ENCODE results near the gene SEC61A1. TPM values are rescaled to one million over a fixed set of nuclear protein-coding genes. Genes with fewer than 3 reads are reported as not detected.

Gene SEC61A1
- polyA plus RNA-seq, 3 donors = 62.8 to 136 (median 114) TPM

GRCh38 chr3:128070898-128071591 is 18.8 kb downstream of the SEC61A1 start:
- Mint-ChIP-seq H3K36me3 (peaks cover 52 to 68% of the 10 kb centered on the region in 2 donors), H3K27ac (peak overlapping the region in 2 of 7 donors; percentile 18 to 70), H3K4me1 (peaks cover 24% of the 10 kb centered on the region), H3K4me3 (no peak overlapping the region), H3K27me3 (ENCODE audit: low read depth in 3 of 3) (peaks cover 0 to under 1% (median 0%) of the 10 kb centered on the region in 3 donors), H3K9me3 (no peaks in the 10 kb centered on the region)
- Histone ChIP-seq H3K4me2 (replicated peaks; ENCODE audit: extremely low read depth, low read length, poor library complexity, severe bottlenecking) (no peak overlapping the region), H3K4me3 (replicated peaks in 1 of 3; ENCODE audit: low read depth in 2 of 3, low read length in 3 of 3) (no peak overlapping the region), H3K36me3 (replicated peaks in 1 of 2; ENCODE audit: control insufficient read depth in 1 of 2, insufficient read depth in 2 of 2, low read length in 2 of 2) (peaks cover 67 to 70% of the 10 kb centered on the region in 2 donors), H3K27ac (ENCODE audit: low read depth in 1 of 2, low read length in 2 of 2) (peak overlapping the region in 1 of 2 donors; percentile 35), H3K27me3 (ENCODE audit: control insufficient read depth in 2 of 2, insufficient read depth in 2 of 2, low read length in 2 of 2) (no peaks in the 10 kb centered on the region), H3K9ac (ENCODE audit: insufficient read depth, low read length, poor library complexity, severe bottlenecking) (no peak overlapping the region), H3K79me2 (ENCODE audit: insufficient read depth, low read length) (peaks cover 23% of the 10 kb centered on the region), H3K4me1 (ENCODE audit: control insufficient read depth in 1 of 2, insufficient read depth in 2 of 2, low read length in 2 of 2) (peaks cover 15 to 31% of the 10 kb centered on the region in 2 donors), H2AFZ (ENCODE audit: insufficient read depth, low read depth, low read length, poor library complexity, severe bottlenecking) (no peak overlapping the region), H4K20me1 (ENCODE audit: insufficient read depth, low read length) (peaks cover 75% of the 10 kb centered on the region), H3K9me3 (replicated peaks in 1 of 2; ENCODE audit: control insufficient read depth in 1 of 2, insufficient read depth in 1 of 2, low read length in 2 of 2) (no peaks in the 10 kb centered on the region)
- intact Hi-C loops (cut with micrococcal nuclease) = loop anchor here in 1 of 2 donors (10.0 kb wide), 4 partner anchors 396 to 544 kb away; partner anchors contain the start of gene ABTB1
- no peak for TF ChIP-seq CTCF (IDR thresholded peaks at IDR 0.05)
- DNase-seq = no peak
- WGBS (ENCODE audit: insufficient coverage) = 97% methylated on average over 10 of the region's 13 CpGs

GRCh38 chr3:128071771-128072453 is 19.7 kb downstream of the SEC61A1 start:
- Histone ChIP-seq H3K27ac (ENCODE audit: low read depth in 1 of 2, low read length in 2 of 2) (peak overlapping the region in 1 of 2 donors; percentile 35), H2AFZ (ENCODE audit: insufficient read depth, low read depth, low read length, poor library complexity, severe bottlenecking) (no peak overlapping the region), H4K20me1 (ENCODE audit: insufficient read depth, low read length) (peaks cover 67% of the 10 kb centered on the region), H3K4me2 (replicated peaks; ENCODE audit: extremely low read depth, low read length, poor library complexity, severe bottlenecking) (no peak overlapping the region), H3K36me3 (replicated peaks in 1 of 2; ENCODE audit: control insufficient read depth in 1 of 2, insufficient read depth in 2 of 2, low read length in 2 of 2) (peaks cover 59 to 61% of the 10 kb centered on the region in 2 donors), H3K9ac (ENCODE audit: insufficient read depth, low read length, poor library complexity, severe bottlenecking) (no peak overlapping the region), H3K4me1 (ENCODE audit: control insufficient read depth in 1 of 2, insufficient read depth in 2 of 2, low read length in 2 of 2) (peaks cover 22 to 40% of the 10 kb centered on the region in 2 donors), H3K9me3 (replicated peaks in 1 of 2; ENCODE audit: control insufficient read depth in 1 of 2, insufficient read depth in 1 of 2, low read length in 2 of 2) (no peaks in the 10 kb centered on the region), H3K79me2 (ENCODE audit: insufficient read depth, low read length) (peaks cover 19% of the 10 kb centered on the region), H3K27me3 (ENCODE audit: control insufficient read depth in 2 of 2, insufficient read depth in 2 of 2, low read length in 2 of 2) (no peaks in the 10 kb centered on the region), H3K4me3 (replicated peaks in 1 of 3; ENCODE audit: low read depth in 2 of 3, low read length in 3 of 3) (no peak overlapping the region)
- no peak for DNase-seq
- TF ChIP-seq CTCF (IDR thresholded peaks at IDR 0.05) = no peak
- peak overlapping the region in 1 of 7 donors; percentile 74 for H3K27ac Mint-ChIP-seq
- peaks cover 26% of the 10 kb centered on the region for H3K4me1 Mint-ChIP-seq
- no peak overlapping the region for H3K4me3 Mint-ChIP-seq
- intact Hi-C loops (cut with micrococcal nuclease) = loop anchor here in 1 of 2 donors (10.0 kb wide), 4 partner anchors 397 to 543 kb away; partner anchors contain the start of gene ABTB1
- H3K36me3 Mint-ChIP-seq = peaks cover 43 to 60% of the 10 kb centered on the region in 2 donors
- no peaks in the 10 kb centered on the region for H3K9me3 Mint-ChIP-seq
- 87% methylated on average over 8 of the region's 11 CpGs for WGBS (ENCODE audit: insufficient coverage)
- peaks cover 0 to 2% (median 0%) of the 10 kb centered on the region in 3 donors for H3K27me3 Mint-ChIP-seq (ENCODE audit: low read depth in 3 of 3)

All from CD14-positive monocyte (primary cell).